OCI-LY3 (cell line): ENCODE results near the gene SLC16A8.

ENCODE experiments used
- H2AFZ ChIP-seq: fragments of 200-600, 300-600 bp; shearing (Covaris generic); 2 replicates; pipeline ENCODE4 v1.6.0; 2014; ENCODE audit warnings: antibody characterized with exemption, low read depth, low read length
- H3K27ac ChIP-seq: fragments of 200-600, 300-600 bp; sonication (generic); 2 replicates; pipeline ENCODE4 v1.5.1; 2014; ENCODE audit warnings: mild to moderate bottlenecking, low read length, moderate library complexity, mixed read lengths
- H3K27me3 ChIP-seq: fragments of 200-600, 300-600 bp; sonication (generic); 2 replicates; pipeline ENCODE4 v1.6.1; 2014; ENCODE audit warnings: low read depth, low read length, mixed read lengths
- H3K36me3 ChIP-seq: fragments of 200-600, 300-600 bp; sonication (generic); replicated peaks from 2 replicates; pipeline ENCODE3; 2014; ENCODE audit warnings: low read depth, low read length, mixed read lengths
- H3K4me1 ChIP-seq: fragments of 300-600, 200-600 bp; sonication (generic); 2 replicates; pipeline ENCODE4 v1.6.1; 2014; ENCODE audit warnings: low read length, mixed read lengths
- H3K4me2 ChIP-seq: fragments of 200-600, 300-600 bp; sonication (generic); 2 replicates; pipeline ENCODE4 v1.6.1; 2014; ENCODE audit warnings: low read length, mixed read lengths
- H3K4me3 ChIP-seq: fragments of 300-600, 200-600 bp; sonication (generic); 2 replicates; pipeline ENCODE4 v1.5.1; 2014; ENCODE audit warnings: antibody characterized with exemption, mild to moderate bottlenecking, low read length, moderate library complexity
- H3K79me2 ChIP-seq: fragments of 300-600, 200-600 bp; shearing (Covaris generic); 2 replicates; pipeline ENCODE4 v1.6.1; 2014; ENCODE audit warnings: mild to moderate bottlenecking, low read length, mixed read lengths
- H3K9ac ChIP-seq: fragments of 300-600, 200-600 bp; shearing (Covaris generic); 2 replicates; pipeline ENCODE4 v1.6.0; 2014; ENCODE audit warnings: mild to moderate bottlenecking, low read length, moderate library complexity
- H3K9me3 ChIP-seq: fragments of 200-600, 300-600 bp; shearing (Covaris generic); 2 replicates; pipeline ENCODE4 v1.6.1; 2014; ENCODE audit warnings: low read length, mixed read lengths; ENCODE audit not compliant: insufficient read depth
- H4K20me1 ChIP-seq: fragments of 200-600, 300-600 bp; sonication (generic); 2 replicates; pipeline ENCODE4 v1.6.1; 2016; ENCODE audit warnings: low read length, mixed read lengths; ENCODE audit not compliant: insufficient read depth
- CTCF ChIP-seq: fragments of 200-600, 300-600 bp; sonication (generic); IDR thresholded peaks from 2 replicates; pipeline ENCODE4 v1.5.1; 2014; ENCODE audit warnings: antibody characterized with exemption, low read length, low read depth
- EZH2phosphoT487 ChIP-seq: fragments of 200-600 bp; shearing (Covaris generic); IDR thresholded peaks from 2 replicates; pipeline ENCODE4 v1.6.1; 2018; ENCODE audit warnings: antibody characterized with exemption, mixed run types, low read depth

Gene SLC16A8

DNA sequence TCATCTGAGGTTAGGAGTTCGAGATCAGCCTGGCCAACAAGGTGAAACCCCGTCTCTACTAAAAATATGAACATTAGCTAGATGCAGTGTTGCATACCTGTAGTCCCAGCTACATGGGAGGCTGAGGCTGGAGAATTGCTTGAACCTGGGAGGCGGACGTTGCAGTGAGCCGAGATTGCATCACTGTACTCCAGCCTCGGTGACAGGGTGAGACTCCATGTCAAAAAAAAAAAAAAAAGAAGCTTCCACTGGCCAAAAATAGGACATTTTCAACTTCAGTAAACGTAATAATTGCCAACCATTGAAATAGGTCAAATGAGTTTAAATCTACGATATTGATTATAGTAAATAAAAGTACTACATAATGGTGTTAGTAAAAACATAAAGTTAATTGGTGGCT lies 19.7 kb upstream of the SLC16A8 start:
- H3K79me2 ChIP-seq: no peaks in the 10 kb centered on the region
- TF ChIP-seq EZH2phosphoT487 (no peak), CTCF (no peak)
- no peak overlapping the region for H3K27ac ChIP-seq
- no peaks in the 10 kb centered on the region for H4K20me1 ChIP-seq
- no peak overlapping the region for H3K9ac ChIP-seq
- no peak overlapping the region for H2AFZ ChIP-seq
- no peaks in the 10 kb centered on the region for H3K27me3 ChIP-seq
- no peak overlapping the region for H3K4me3 ChIP-seq
- no peaks in the 10 kb centered on the region for H3K9me3 ChIP-seq
- no peak overlapping the region for H3K4me2 ChIP-seq
- no peaks in the 10 kb centered on the region for H3K36me3 ChIP-seq
- peaks cover 6% of the 10 kb centered on the region for H3K4me1 ChIP-seq

GRCh38 chr22:38098410-38099249 lies 14.6 kb upstream of the SLC16A8 start:
- TF ChIP-seq EZH2phosphoT487 (no peak), CTCF (no peak)
- Histone ChIP-seq H3K4me2 (no peak overlapping the region), H3K27me3 (no peaks in the 10 kb centered on the region), H3K9me3 (no peaks in the 10 kb centered on the region), H3K27ac (no peak overlapping the region), H3K9ac (no peak overlapping the region), H3K79me2 (no peaks in the 10 kb centered on the region), H4K20me1 (no peaks in the 10 kb centered on the region), H3K36me3 (no peaks in the 10 kb centered on the region), H2AFZ (no peak overlapping the region), H3K4me1 (no peaks in the 10 kb centered on the region), H3K4me3 (no peak overlapping the region)

DNA sequence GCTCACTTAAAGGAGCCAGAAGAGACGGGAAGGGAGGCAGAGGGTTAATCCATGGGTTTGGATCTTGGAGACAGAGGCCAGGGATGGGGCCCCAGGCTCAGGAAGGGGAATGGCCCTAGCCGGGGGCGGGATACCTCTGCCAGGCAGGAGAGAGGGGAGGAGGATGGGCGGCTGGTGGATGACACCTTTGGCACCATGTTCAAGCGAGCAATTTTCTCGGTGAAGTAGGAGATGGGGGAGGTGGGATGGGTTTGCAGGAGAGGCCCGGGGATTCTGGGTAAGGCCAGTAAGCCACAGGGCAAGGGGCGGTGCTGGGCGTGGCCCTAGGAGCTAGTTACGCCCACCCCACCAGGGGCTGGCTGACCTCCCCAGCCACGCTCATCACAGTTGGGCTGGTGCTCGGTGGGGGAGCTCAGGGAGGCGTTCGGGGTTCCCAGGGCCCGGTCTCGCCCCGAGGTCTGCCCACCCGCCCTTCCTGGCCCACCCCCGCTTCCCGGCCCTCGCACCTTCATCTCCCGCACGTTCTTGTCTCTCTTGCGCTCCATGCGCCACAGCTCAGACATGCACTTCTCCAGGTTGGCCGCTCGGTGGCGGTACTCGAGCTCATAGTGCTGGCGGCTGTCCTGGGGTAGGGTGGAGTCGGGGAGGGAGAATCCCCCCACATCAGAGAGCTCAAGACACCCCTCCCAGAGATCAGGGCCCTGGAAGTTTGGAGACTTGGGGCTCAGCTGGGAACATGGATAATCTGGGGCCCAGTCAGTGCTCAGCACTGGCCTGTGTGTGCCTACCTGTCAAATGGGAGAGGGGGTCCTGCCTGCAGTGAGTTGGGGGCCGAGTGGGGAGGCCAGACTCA lies 13.8 kb upstream of the SLC16A8 start:
- Histone ChIP-seq H3K4me1 (no peaks in the 10 kb centered on the region), H3K4me2 (no peak overlapping the region), H3K27ac (no peak overlapping the region), H3K9ac (no peak overlapping the region), H3K36me3 (no peaks in the 10 kb centered on the region), H3K9me3 (no peaks in the 10 kb centered on the region), H2AFZ (no peak overlapping the region), H3K4me3 (no peak overlapping the region), H3K79me2 (no peaks in the 10 kb centered on the region), H4K20me1 (no peaks in the 10 kb centered on the region), H3K27me3 (no peaks in the 10 kb centered on the region)
- TF ChIP-seq CTCF: no peak
- TF ChIP-seq EZH2phosphoT487: no peak

DNA sequence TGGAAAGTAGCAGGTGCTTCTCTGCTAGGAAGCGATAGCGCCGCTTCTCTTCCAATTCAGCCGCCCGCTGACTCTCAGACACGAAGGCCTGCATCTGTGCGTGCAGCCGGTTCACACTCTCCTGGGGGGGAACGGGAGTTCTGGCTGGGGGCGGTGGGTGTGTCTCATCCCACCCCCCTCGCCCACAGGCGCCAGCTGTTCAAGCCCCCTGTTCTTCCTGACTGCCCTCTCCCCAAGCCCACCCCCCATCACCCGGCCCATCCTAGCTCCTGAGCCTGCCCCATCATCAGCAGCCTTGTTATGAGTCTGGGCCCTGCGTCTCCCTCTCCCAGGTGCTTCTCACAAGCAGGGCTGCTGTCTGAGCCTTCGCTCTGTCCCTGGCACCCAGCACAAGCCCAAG lies 13.1 kb upstream of the SLC16A8 start:
- Histone ChIP-seq H2AFZ (no peak overlapping the region), H3K36me3 (no peaks in the 10 kb centered on the region), H3K4me3 (no peak overlapping the region), H4K20me1 (no peaks in the 10 kb centered on the region), H3K9me3 (no peaks in the 10 kb centered on the region), H3K79me2 (no peaks in the 10 kb centered on the region), H3K4me1 (no peaks in the 10 kb centered on the region), H3K4me2 (no peak overlapping the region), H3K27me3 (no peaks in the 10 kb centered on the region), H3K27ac (no peak overlapping the region), H3K9ac (no peak overlapping the region)
- no peak for TF ChIP-seq EZH2phosphoT487
